Panc1 (cell line): ENCODE data around the gene SMARCB1. TPM values are rescaled to one million over a fixed set of nuclear protein-coding genes. Genes with fewer than 3 reads are reported as not detected.

Source experiments
- ATAC-seq: fragments of 200-7000 bp; cut with Tn5 transposase; 2 replicates; pipeline ENCODE4 v1.9.1; 2020; ENCODE audit warnings: mild to moderate bottlenecking, moderate library complexity
- BruUV-seq: library from RNA; stranded (reverse); fragments of 400-500 nt; replicated peaks from 2 replicates; lab custom pipeline; 2021; lab: Mats Ljungman, UMichigan
- CTCF ChIA-PET: fragments of 300-600 bp; sonication (Branson Sonifier 250); formaldehyde crosslinking; loops from one replicate; lab custom pipeline; 2022; ENCODE audit warnings: antibody characterized with exemption; lab: Charles Lee
- POLR2A ChIA-PET: fragments of 300-600 bp; sonication (Branson Sonifier 250); formaldehyde crosslinking; loops from one replicate; lab custom pipeline; 2022; ENCODE audit warnings: antibody characterized with exemption; lab: Charles Lee
- DNase-seq: peaks from one replicate; pipeline ENCODE4 v3.0.0-alpha.2; 2010; ENCODE audit warnings: low read depth, low spot score
- H3K27ac ChIP-seq: 2 replicates; pipeline ENCODE4 v1.5.1; 2011; ENCODE audit warnings: mild to moderate bottlenecking, low read length, inconsistent platforms
- H3K27me3 ChIP-seq: fragments of 200-500 bp; sonication (Bioruptor generic); 2 replicates; pipeline ENCODE4 v1.6.0; 2014; ENCODE audit warnings: low read length, inconsistent platforms; ENCODE audit not compliant: control insufficient read depth, insufficient read depth
- H3K36me3 ChIP-seq: fragments of 200-500 bp; sonication (Bioruptor generic); 2 replicates; pipeline ENCODE4 v1.5.1; 2014; ENCODE audit warnings: inconsistent platforms, mild to moderate bottlenecking, low read length, moderate library complexity; ENCODE audit not compliant: control insufficient read depth, insufficient read depth
- H3K4me1 ChIP-seq: 2 replicates; pipeline ENCODE4 v1.5.1; 2011; ENCODE audit warnings: inconsistent platforms, mild to moderate bottlenecking, low read length, moderate library complexity; ENCODE audit not compliant: control insufficient read depth, insufficient read depth
- H3K4me3 ChIP-seq, 2 experiments: 2 replicates each; pipeline ENCODE4 v1.5.1; 2011 to 2012; ENCODE audit warnings: low read depth in 2 of 2, low read length in 2 of 2, mild to moderate bottlenecking in 2 of 2, inconsistent platforms in 1 of 2, moderate library complexity in 1 of 2
- H3K9me3 ChIP-seq: fragments of 200-500 bp; sonication (Bioruptor generic); 2 replicates; pipeline ENCODE4 v1.5.1; 2014; ENCODE audit warnings: low read depth, mild to moderate bottlenecking, inconsistent platforms, low read length, moderate library complexity; ENCODE audit not compliant: control insufficient read depth, insufficient read depth
- CTCF ChIP-seq: fragments of 450-650 bp; IDR thresholded peaks from 2 replicates; pipeline ENCODE4 v1.5.1; 2017; ENCODE audit warnings: mild to moderate bottlenecking
- POLR2AphosphoS5 ChIP-seq: IDR thresholded peaks from 2 replicates; pipeline ENCODE4 v1.6.1; 2012; ENCODE audit warnings: mild to moderate bottlenecking, low read depth, low read length, moderate library complexity
- REST ChIP-seq, 2 experiments: IDR thresholded peaks; 2 replicates each; pipeline ENCODE4 v1.6.1; 2011 to 2012; ENCODE audit warnings: low read depth in 2 of 2, control low read depth in 1 of 2, low read length in 1 of 2, mild to moderate bottlenecking in 1 of 2, moderate library complexity in 1 of 2; ENCODE audit not compliant: insufficient read depth in 1 of 2
- SIN3A ChIP-seq: IDR thresholded peaks from 2 replicates; pipeline ENCODE4 v1.6.1; 2012; ENCODE audit warnings: low read depth, mild to moderate bottlenecking, low read length, moderate library complexity, borderline replicate concordance; ENCODE audit not compliant: insufficient read depth
- TCF7L2 ChIP-seq: IDR thresholded peaks from 2 replicates; pipeline ENCODE4 v1.6.1; 2011; ENCODE audit warnings: mild to moderate bottlenecking, low read depth, low read length, inconsistent platforms
- in situ Hi-C: cut with HindIII; loops from 2 replicates; pipeline ENCODE4 v1.10.0; 2016; ENCODE audit warnings: low sequenced_read_pairs, low pct_unique_long_range_greater_than_20kb
- intact Hi-C: fragments of 100-400 bp; cut with micrococcal nuclease; formaldehyde crosslinking; loops from one replicate; pipeline ENCODE4 v1.10.0; 2022; ENCODE audit not compliant: unreplicated experiment
- total RNA-seq: library from RNA; stranded (reverse); gene quantifications from one replicate; pipeline ENCODE4 v1.2.1, GENCODE V29; 2021; ENCODE audit not compliant: unreplicated experiment

SMARCB1 gene
- total RNA-seq, 1 experiment from 2014 or later, result 70.2 TPM

- no peak overlapping the region for H3K4me3 ChIP-seq
- TF ChIP-seq POLR2AphosphoS5, result no peak
- TF ChIP-seq TCF7L2, result no peak
- TF ChIP-seq REST (IDR thresholded peaks at IDR 0.05; ENCODE audit: insufficient read depth in 1 of 2, low read depth in 2 of 2, low read length in 1 of 2), result no peak
- no peak for TF ChIP-seq SIN3A
- no peak for TF ChIP-seq CTCF
- H3K4me1 ChIP-seq, result no peaks in the 10 kb centered on the region
- H3K27me3 ChIP-seq, result no peaks in the 10 kb centered on the region
- in situ Hi-C loops (no loop called here), intact Hi-C loops (no loop called here)
- DNase-seq (no peak), ATAC-seq (no peak)
- no peaks in the 10 kb centered on the region for H3K36me3 ChIP-seq
- H3K9me3 ChIP-seq, result no peaks in the 10 kb centered on the region
- POLR2A ChIA-PET, result no interaction called here
- BruUV-seq, result no TSS peak
- no peak overlapping the region for H3K27ac ChIP-seq
- CTCF ChIA-PET, result no interaction called here
These were observed 46.4 kb downstream of the SMARCB1 start for GRCh38 chr22:23833017-23833751.

GRCh38 chr22:23833911-23834317, 47.1 kb downstream of the SMARCB1 start:
- ChIA-PET POLR2A (no interaction called here), CTCF (no interaction called here)
- in situ Hi-C loops (no loop called here), intact Hi-C loops (no loop called here)
- H3K27ac ChIP-seq, result no peak overlapping the region
- H3K4me3 ChIP-seq, result no peak overlapping the region
- DNase-seq (no peak), ATAC-seq (no peak)
- no peaks in the 10 kb centered on the region for H3K36me3 ChIP-seq
- H3K9me3 ChIP-seq, result no peaks in the 10 kb centered on the region
- no TSS peak for BruUV-seq
- TF ChIP-seq SIN3A (no peak), POLR2AphosphoS5 (no peak), TCF7L2 (no peak), REST (IDR thresholded peaks at IDR 0.05; ENCODE audit: insufficient read depth in 1 of 2, low read depth in 2 of 2, low read length in 1 of 2) (no peak), CTCF (no peak)
- H3K4me1 ChIP-seq, result no peaks in the 10 kb centered on the region
- no peaks in the 10 kb centered on the region for H3K27me3 ChIP-seq
